ENCODE measurements around the gene HTD2. TPM values are rescaled to one million over a fixed set of nuclear protein-coding genes. Genes with fewer than 3 reads are reported as not detected.
"Not testable (repeated sequence)": the region's sequence is repeated elsewhere in the genome, so short reads cannot be mapped to it uniquely, and the experiment has no call there.

Gene HTD2
- total and polyA plus RNA-seq, 12 donors: 1.6 to 13.2 (median 10.3) TPM

GRCh38 chr3:58270485-58270884, 35.8 kb upstream of the HTD2 start:
- no peak overlapping the region for H3K4me3 ChIP-seq
- peaks cover 0 to 17% of the 10 kb centered on the region in 2 donors for H3K36me3 ChIP-seq (replicated peaks in 1 of 2)
- TF ChIP-seq POLR2A (IDR thresholded peaks at IDR 0.05) (no peak), CTCF (IDR thresholded peaks at IDR 0.05) (no peak)
- 94 to 100% (median 97%) methylated on average over 2 of the region's 2 CpGs for WGBS, 4 donors
- H3K9me3 ChIP-seq (replicated peaks in 1 of 3): no peaks in the 10 kb centered on the region
- no peak for DNase-seq
- H3K27ac ChIP-seq: no peak overlapping the region
- H3K27me3 ChIP-seq: no peaks in the 10 kb centered on the region
- H3K4me1 ChIP-seq (replicated peaks in 1 of 2): peaks cover 10 to 15% of the 10 kb centered on the region in 2 donors
- intact Hi-C loops (cut with DNase I): no loop called here

DNA sequence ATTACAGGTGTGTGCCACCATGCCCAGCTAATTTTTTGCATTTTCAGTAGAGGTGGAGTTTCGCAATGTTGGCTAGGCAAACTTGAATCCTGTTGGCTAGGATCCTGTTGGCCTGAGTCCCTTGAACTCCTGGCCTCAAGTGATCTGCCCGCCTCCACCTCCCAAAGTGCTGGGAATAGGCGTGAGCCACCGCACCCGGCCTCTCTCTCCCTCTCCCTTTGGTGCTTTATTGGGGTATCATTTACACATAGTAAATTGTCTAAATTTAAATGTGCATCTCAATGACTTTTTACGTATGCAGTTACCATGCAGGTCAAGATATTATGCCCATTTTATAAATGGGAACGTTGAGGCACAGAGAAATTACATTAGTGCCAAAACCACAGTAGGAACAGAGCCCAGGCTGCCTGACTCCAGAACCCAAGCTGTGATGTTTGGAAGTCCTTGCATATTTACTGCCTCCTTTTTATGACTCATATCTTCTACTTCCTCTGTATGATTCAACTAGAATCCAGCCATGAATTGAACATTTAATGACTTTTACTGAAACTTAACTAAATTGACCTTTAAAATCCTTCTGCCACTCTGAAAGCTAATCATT, 34.3 kb upstream of the HTD2 start:
- WGBS, 4 donors: 72 to 79% (median 73%) methylated on average over 7 of the region's 7 CpGs
- intact Hi-C loops (cut with DNase I): no loop called here
- Histone ChIP-seq H3K9me3 (replicated peaks in 1 of 3) (no peaks in the 10 kb centered on the region), H3K27me3 (no peaks in the 10 kb centered on the region), H3K27ac (peak overlapping the region in 3 of 5 donors; percentile 14 to 55 (median 16)), H3K4me3 (no peak overlapping the region), H3K4me1 (replicated peaks in 1 of 2) (peaks cover 10 to 15% of the 10 kb centered on the region in 2 donors), H3K36me3 (replicated peaks in 1 of 2) (peaks cover 0 to 17% of the 10 kb centered on the region in 2 donors)
- DNase-seq: peak in 5 of 7 donors; percentile 38 to 66 (median 46)
- TF ChIP-seq CTCF (IDR thresholded peaks at IDR 0.05) (no peak), POLR2A (IDR thresholded peaks at IDR 0.05) (no peak)

- no peak overlapping the region for H3K4me3 ChIP-seq
- peak overlapping the region in 1 of 5 donors; percentile 0 for H3K27ac ChIP-seq
- H3K4me1 ChIP-seq (replicated peaks in 1 of 2): peaks cover 10 to 15% of the 10 kb centered on the region in 2 donors
- no peak for DNase-seq
- WGBS, 4 donors: 67 to 74% (median 69%) methylated on average over 3 of the region's 3 CpGs
- H3K27me3 ChIP-seq: no peaks in the 10 kb centered on the region
- intact Hi-C loops (cut with DNase I): no loop called here
- TF ChIP-seq POLR2A (IDR thresholded peaks at IDR 0.05) (no peak), CTCF (IDR thresholded peaks at IDR 0.05) (no peak)
- no peaks in the 10 kb centered on the region for H3K9me3 ChIP-seq (replicated peaks in 1 of 3)
- peaks cover 0 to 14% of the 10 kb centered on the region in 2 donors for H3K36me3 ChIP-seq (replicated peaks in 1 of 2)
Observed at GRCh38 chr3:58272891-58273290, 33.4 kb upstream of the HTD2 start.

DNA sequence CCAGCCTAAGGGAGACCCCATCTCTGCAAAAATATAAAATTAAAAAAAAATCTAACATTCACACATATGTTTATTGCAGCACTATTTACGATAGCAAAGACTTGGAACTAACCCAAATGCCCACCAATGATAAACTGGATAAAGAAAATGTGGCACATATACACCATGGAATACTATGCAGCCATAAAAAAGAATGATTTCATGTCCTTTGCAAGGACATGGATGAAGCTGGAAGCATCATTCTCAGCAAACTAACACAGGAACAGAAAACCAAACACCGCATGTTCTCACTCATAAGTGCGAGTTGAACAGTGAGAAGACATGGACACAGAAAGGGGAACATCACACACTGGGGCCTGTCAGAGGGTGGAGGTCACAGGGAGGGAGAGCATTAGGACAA, 33.0 kb upstream of the HTD2 start:
- WGBS, 4 donors: 82 to 90% (median 88%) methylated on average over 3 of the region's 3 CpGs
- intact Hi-C loops (cut with DNase I); H3K27me3 ChIP-seq; H3K9me3 ChIP-seq (replicated peaks in 1 of 3); H3K36me3 ChIP-seq (replicated peaks in 1 of 2); H3K4me3 ChIP-seq; DNase-seq: not testable (repeated sequence)
- peaks cover 10 to 15% of the 10 kb centered on the region in 2 donors for H3K4me1 ChIP-seq (replicated peaks in 1 of 2)
- peak overlapping the region in 1 of 5 donors; percentile 0 for H3K27ac ChIP-seq
